Keratinocyte (primary cell): ENCODE results near the gene ALS2CL. TPM values are rescaled to one million over a fixed set of nuclear protein-coding genes. Genes with fewer than 3 reads are reported as not detected.

Experiments used
- DNase-seq: peaks from one replicate; pipeline ENCODE4 v3.0.0-alpha.2; 2011; ENCODE audit warnings: low read depth, missing footprints, low spot score
- FAIRE-seq: peaks from 2 replicates; lab custom pipeline; 2011; peaks lifted over from hg19 to GRCh38; lab: Jason Lieb, UNC
- H2AFZ ChIP-seq: 2 replicates; pipeline ENCODE4 v1.6.0; 2012; ENCODE audit warnings: low read length, control low read depth, inconsistent platforms; ENCODE audit not compliant: control insufficient read depth
- H3K27ac ChIP-seq: 2 replicates; pipeline ENCODE4 v1.5.1; 2011; ENCODE audit warnings: low read length; ENCODE audit not compliant: control insufficient read depth, insufficient read depth
- H3K27me3 ChIP-seq: 3 replicates; pipeline ENCODE4 v1.6.0; 2011; ENCODE audit warnings: low read length; ENCODE audit not compliant: control insufficient read depth, insufficient read depth; ENCODE audit errors: extremely low read depth
- H3K36me3 ChIP-seq, 2 experiments: 2 replicates in 1 of 2; 3 replicates in 1 of 2; pipeline ENCODE4 v1.5.1; 2011; ENCODE audit warnings: low read length in 2 of 2, mild to moderate bottlenecking in 1 of 2; ENCODE audit not compliant: control insufficient read depth in 2 of 2, insufficient read depth in 2 of 2; ENCODE audit errors: extremely low read depth in 1 of 2
- H3K4me1 ChIP-seq: 3 replicates; pipeline ENCODE4 v1.5.1; 2011; ENCODE audit warnings: low read length; ENCODE audit not compliant: control insufficient read depth, insufficient read depth; ENCODE audit errors: extremely low read depth
- H3K4me2 ChIP-seq: 3 replicates; pipeline ENCODE4 v1.6.0; 2011; ENCODE audit warnings: low read depth, low read length; ENCODE audit not compliant: control insufficient read depth, insufficient read depth; ENCODE audit errors: extremely low read depth
- H3K4me3 ChIP-seq, 3 experiments: fragments of 200-600 bp in 1 of 3; sonication (generic) in 1 of 3; 2 replicates in 2 of 3; 3 replicates in 1 of 3; pipeline ENCODE4 v1.5.1; 2011 to 2016; ENCODE audit warnings: low read length in 3 of 3, mild to moderate bottlenecking in 3 of 3, control low read depth in 2 of 3, inconsistent platforms in 1 of 3, low read depth in 1 of 3, mixed read lengths in 1 of 3, mixed run types in 1 of 3, moderate library complexity in 1 of 3; ENCODE audit not compliant: control insufficient read depth in 2 of 3, insufficient read depth in 2 of 3; ENCODE audit errors: extremely low read depth in 1 of 3
- H3K79me2 ChIP-seq: 2 replicates; pipeline ENCODE4 v1.6.0; 2012; ENCODE audit warnings: low read length; ENCODE audit not compliant: control insufficient read depth, insufficient read depth
- H3K9ac ChIP-seq: 3 replicates; pipeline ENCODE4 v1.6.0; 2011; ENCODE audit warnings: low read length; ENCODE audit not compliant: control insufficient read depth, insufficient read depth; ENCODE audit errors: extremely low read depth
- H3K9me1 ChIP-seq: 3 replicates; pipeline ENCODE4 v1.6.0; 2011; ENCODE audit warnings: low read length; ENCODE audit not compliant: control insufficient read depth, insufficient read depth; ENCODE audit errors: extremely low read depth
- H3K9me3 ChIP-seq: 2 replicates; pipeline ENCODE4 v1.5.1; 2012; ENCODE audit warnings: low read depth, low read length; ENCODE audit not compliant: control insufficient read depth
- H4K20me1 ChIP-seq: 3 replicates; pipeline ENCODE4 v1.6.0; 2011; ENCODE audit warnings: low read length; ENCODE audit not compliant: control insufficient read depth, insufficient read depth; ENCODE audit errors: extremely low read depth
- EZH2 ChIP-seq: IDR thresholded peaks from one replicate; pipeline ENCODE4 v1.6.1; 2012; ENCODE audit warnings: inconsistent platforms, mild to moderate bottlenecking, low read length, moderate library complexity
- dilution Hi-C: fragments of 300-500 bp; cut with MboI; formaldehyde crosslinking; loops from one replicate; pipeline ENCODE4 v1.7.0; 2020; ENCODE audit warnings: low sequenced_read_pairs; ENCODE audit not compliant: extremely low pct_ligation_motif_present
- polyA plus RNA-seq, 5 experiments: library from polyadenylated mRNA; depleted of rRNA in 3 of 5; stranded (reverse) in 3 of 5; stranded (forward) in 1 of 5; unstranded in 1 of 5; fragments of >200 nt; gene quantifications; 1 replicate in 1 of 5; 2 replicates in 3 of 5; 3 replicates in 1 of 5; pipeline versions ENCODE4 v1.2.1 to v1.2.3, GENCODE V29; 2011 to 2012; ENCODE audit warnings: missing spikeins in 2 of 5, low read depth in 1 of 5, low replicate concordance in 1 of 5
- TF ChIP-seq, protein P1 (sequence below), 3 experiments: IDR thresholded peaks in 1 of 3; conservative IDR thresholded peaks in 1 of 3; optimal IDR thresholded peaks in 1 of 3; 2 replicates in 2 of 3; 3 replicates in 1 of 3; pipeline versions ENCODE3 to v1.5.1; 2011; ENCODE audit warnings: low read length in 3 of 3, mild to moderate bottlenecking in 3 of 3, moderate library complexity in 2 of 3, control low read depth in 1 of 3, inconsistent platforms in 1 of 3; ENCODE audit not compliant: insufficient read depth in 2 of 3; ENCODE audit errors: extremely low read depth in 1 of 3

The ALS2CL gene
- polyA plus RNA-seq, 1 donor (not counting 4 experiments of a cell fraction or from before 2014, with no cell fraction given) = 40.9 TPM

- no peaks in the 10 kb centered on the region for H3K9me1 ChIP-seq
- H3K4me2 ChIP-seq = no peak overlapping the region
- H3K36me3 ChIP-seq = no peaks in the 10 kb centered on the region
- peaks cover 10% of the 10 kb centered on the region for H3K4me1 ChIP-seq
- no peak overlapping the region for H3K27ac ChIP-seq
- no peaks in the 10 kb centered on the region for H3K27me3 ChIP-seq
- no peak overlapping the region for H3K4me3 ChIP-seq
- dilution Hi-C loops = no loop called here
- no peaks in the 10 kb centered on the region for H3K79me2 ChIP-seq
- DNase-seq (no peak), FAIRE-seq (no peak)
- TF ChIP-seq, protein P1, sequence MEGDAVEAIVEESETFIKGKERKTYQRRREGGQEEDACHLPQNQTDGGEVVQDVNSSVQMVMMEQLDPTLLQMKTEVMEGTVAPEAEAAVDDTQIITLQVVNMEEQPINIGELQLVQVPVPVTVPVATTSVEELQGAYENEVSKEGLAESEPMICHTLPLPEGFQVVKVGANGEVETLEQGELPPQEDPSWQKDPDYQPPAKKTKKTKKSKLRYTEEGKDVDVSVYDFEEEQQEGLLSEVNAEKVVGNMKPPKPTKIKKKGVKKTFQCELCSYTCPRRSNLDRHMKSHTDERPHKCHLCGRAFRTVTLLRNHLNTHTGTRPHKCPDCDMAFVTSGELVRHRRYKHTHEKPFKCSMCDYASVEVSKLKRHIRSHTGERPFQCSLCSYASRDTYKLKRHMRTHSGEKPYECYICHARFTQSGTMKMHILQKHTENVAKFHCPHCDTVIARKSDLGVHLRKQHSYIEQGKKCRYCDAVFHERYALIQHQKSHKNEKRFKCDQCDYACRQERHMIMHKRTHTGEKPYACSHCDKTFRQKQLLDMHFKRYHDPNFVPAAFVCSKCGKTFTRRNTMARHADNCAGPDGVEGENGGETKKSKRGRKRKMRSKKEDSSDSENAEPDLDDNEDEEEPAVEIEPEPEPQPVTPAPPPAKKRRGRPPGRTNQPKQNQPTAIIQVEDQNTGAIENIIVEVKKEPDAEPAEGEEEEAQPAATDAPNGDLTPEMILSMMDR (optimal IDR thresholded peaks at IDR 0.05 in 1 of 3, IDR thresholded peaks at IDR 0.05 in 1 of 3, conservative IDR thresholded peaks at IDR 0.05 in 1 of 3; ENCODE audit: extremely low read depth in 1 of 3, insufficient read depth in 2 of 3, low read length in 3 of 3) = no peak
- H2AFZ ChIP-seq = no peak overlapping the region
- H3K9me3 ChIP-seq = no peaks in the 10 kb centered on the region
- H3K9ac ChIP-seq = no peak overlapping the region
- H4K20me1 ChIP-seq = no peaks in the 10 kb centered on the region
Observed at GRCh38 chr3:46710671-46711295, 17.3 kb upstream of the ALS2CL start.

DNA sequence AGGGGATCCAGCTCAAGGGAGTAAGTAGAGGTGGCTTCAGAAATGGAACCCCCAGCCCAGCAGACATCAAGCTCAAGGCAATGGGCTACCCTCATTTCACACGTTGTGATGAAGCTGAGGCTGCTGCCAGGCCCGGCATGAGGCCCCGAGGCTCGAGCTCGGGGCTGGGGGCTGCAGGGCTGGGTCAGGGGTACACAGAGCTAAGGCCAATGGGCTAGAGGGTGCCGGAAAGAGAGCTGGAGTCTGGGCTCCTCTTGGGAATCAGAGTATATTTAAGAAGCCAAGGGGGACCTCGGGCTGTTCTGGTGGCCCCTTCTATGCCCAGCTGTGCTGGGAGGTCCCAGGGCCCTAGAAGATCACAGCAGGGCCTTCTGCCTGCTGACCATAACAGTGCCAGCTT lies 16.8 kb upstream of the ALS2CL start:
- no peaks in the 10 kb centered on the region for H3K27me3 ChIP-seq
- H3K4me1 ChIP-seq = peaks cover 10% of the 10 kb centered on the region
- no peaks in the 10 kb centered on the region for H3K79me2 ChIP-seq
- TF ChIP-seq, protein P1 (optimal IDR thresholded peaks at IDR 0.05 in 1 of 3, IDR thresholded peaks at IDR 0.05 in 1 of 3, conservative IDR thresholded peaks at IDR 0.05 in 1 of 3; ENCODE audit: extremely low read depth in 1 of 3, insufficient read depth in 2 of 3, low read length in 3 of 3) = no peak
- TF ChIP-seq EZH2 = no peak
- H3K9me3 ChIP-seq = no peaks in the 10 kb centered on the region
- H3K4me2 ChIP-seq = no peak overlapping the region
- FAIRE-seq (no peak), DNase-seq (no peak)
- H3K27ac ChIP-seq = no peak overlapping the region
- dilution Hi-C loops = no loop called here
- H3K9ac ChIP-seq = no peak overlapping the region
- no peaks in the 10 kb centered on the region for H3K9me1 ChIP-seq
- no peak overlapping the region for H3K4me3 ChIP-seq
- no peaks in the 10 kb centered on the region for H4K20me1 ChIP-seq
- no peaks in the 10 kb centered on the region for H3K36me3 ChIP-seq
- no peak overlapping the region for H2AFZ ChIP-seq
